Testis (tissue), 2 donors: ENCODE data around the gene KIF21B.

Source experiments
- POLR2A ChIP-seq: fragments of 450-650 bp; IDR thresholded peaks from one replicate; pipeline ENCODE4 v1.6.1; 2017; ENCODE audit warnings: antibody characterized with exemption, mild to moderate bottlenecking, moderate library complexity
- TF ChIP-seq, protein P1 (sequence below), 3 experiments: fragments of 450-650 bp in 2 of 3; fragments of 200-600 bp in 1 of 3; sonication (generic) in 1 of 3; IDR thresholded peaks; one replicate each; pipeline ENCODE4 v1.5.1; 2016 to 2019; ENCODE audit warnings: antibody characterized with exemption in 3 of 3, mild to moderate bottlenecking in 2 of 3, moderate library complexity in 1 of 3

DNA sequence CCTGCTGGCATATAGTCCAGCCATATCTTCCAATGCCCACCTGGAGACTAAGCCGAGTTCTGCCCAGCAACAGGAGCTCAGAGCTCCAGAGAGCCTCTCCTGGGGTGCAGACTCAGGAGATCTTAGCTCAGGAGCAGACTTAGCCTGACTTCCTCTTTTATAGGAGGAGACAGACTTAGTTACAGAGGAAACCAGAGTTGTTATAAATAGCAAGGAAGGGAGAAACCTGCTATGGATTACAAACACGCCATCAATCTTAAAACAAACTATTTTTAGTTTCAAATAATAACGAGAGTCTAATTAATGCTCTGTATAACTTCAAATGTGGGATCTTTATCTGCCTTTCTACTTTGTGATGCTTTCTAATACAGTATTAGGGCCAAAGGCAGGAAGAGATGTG is 3.3 kb upstream of the KIF21B start:
- TF ChIP-seq, protein P1, sequence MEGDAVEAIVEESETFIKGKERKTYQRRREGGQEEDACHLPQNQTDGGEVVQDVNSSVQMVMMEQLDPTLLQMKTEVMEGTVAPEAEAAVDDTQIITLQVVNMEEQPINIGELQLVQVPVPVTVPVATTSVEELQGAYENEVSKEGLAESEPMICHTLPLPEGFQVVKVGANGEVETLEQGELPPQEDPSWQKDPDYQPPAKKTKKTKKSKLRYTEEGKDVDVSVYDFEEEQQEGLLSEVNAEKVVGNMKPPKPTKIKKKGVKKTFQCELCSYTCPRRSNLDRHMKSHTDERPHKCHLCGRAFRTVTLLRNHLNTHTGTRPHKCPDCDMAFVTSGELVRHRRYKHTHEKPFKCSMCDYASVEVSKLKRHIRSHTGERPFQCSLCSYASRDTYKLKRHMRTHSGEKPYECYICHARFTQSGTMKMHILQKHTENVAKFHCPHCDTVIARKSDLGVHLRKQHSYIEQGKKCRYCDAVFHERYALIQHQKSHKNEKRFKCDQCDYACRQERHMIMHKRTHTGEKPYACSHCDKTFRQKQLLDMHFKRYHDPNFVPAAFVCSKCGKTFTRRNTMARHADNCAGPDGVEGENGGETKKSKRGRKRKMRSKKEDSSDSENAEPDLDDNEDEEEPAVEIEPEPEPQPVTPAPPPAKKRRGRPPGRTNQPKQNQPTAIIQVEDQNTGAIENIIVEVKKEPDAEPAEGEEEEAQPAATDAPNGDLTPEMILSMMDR (IDR thresholded peaks at IDR 0.05), result no peak
- no peak for TF ChIP-seq POLR2A
